GM20000 (cell line): ENCODE measurements around the gene PLAC9.

ENCODE experiments used
- DNase-seq: peaks from one replicate; pipeline ENCODE4 v3.0.0; 2012; ENCODE audit warnings: low spot score
- CTCF ChIP-seq: IDR thresholded peaks from 2 replicates; pipeline ENCODE4 v1.5.1; 2012; ENCODE audit warnings: mild to moderate bottlenecking, control low read depth; ENCODE audit errors: extremely low read depth, missing control alignments

PLAC9 gene

DNA sequence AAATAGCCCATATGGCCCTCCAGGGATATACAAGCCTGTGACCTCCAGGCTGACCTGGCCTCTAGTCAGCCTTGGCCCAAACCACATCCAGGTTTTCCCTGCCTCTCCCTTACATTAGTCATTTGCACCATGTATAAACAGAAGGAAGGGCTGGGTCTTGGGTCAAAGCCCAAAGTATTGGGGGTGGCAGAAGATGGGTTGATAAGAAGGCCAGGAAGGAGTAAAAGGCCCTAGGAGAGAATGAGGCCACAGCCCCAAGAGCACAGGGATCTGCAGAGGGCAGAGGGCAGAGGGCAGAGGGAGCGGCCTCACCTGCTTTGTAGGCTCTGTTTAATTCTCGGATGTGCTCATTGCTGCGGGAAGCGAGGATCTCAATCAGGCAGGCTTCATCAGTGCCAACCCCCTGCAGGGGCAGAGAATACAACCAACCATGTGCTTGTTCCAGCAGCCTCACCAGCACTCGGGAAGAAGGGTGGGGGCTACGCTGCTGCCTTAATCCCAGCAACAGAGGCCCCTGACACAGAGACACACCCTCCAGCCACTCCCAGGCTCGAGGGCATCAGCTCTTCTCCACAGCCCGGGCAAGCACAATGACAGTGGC, 31.3 kb downstream of the PLAC9 start:
- no peak for TF ChIP-seq CTCF
- DNase-seq = no peak

DNA sequence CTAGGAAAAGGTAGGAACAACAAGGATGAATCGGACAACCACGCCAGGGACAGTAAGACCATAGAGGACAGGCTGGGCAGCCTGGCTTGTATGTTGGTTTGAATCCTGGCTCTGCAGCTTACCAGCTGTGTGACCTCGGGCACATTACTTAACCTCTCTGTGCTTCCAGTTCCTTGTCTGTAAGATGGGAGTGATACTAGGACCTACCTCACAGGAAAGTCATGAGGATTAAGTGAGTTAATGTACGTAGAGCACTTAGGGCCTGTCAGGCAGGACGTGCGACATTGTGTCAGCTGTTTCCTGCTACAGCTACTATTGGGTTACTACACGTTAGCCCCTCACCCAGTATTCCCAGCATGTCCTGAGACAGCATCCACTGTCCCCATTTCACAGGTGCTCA, 32.1 kb downstream of the PLAC9 start:
- DNase-seq = no peak
- TF ChIP-seq CTCF = no peak

DNA sequence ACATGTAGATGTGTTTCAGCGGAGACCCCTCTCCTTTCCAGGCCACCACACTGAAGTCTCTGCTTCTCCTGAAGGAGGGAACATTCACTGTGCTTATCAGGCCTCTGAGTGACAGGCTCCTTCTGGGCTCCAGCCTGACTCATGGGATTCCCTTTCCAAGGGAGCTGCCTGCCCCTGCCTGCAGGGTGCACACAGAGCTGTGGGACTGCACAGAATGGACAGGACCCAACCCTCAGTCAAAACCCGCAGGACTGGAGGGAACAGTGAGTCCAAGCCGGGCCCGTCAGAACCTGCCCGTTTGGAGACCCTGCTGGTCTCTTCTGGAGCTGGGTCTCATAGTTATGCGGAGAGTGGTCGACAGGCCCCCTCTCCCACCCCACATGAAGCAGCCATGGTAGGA, 32.6 kb downstream of the PLAC9 start:
- no peak for TF ChIP-seq CTCF
- no peak for DNase-seq

DNA sequence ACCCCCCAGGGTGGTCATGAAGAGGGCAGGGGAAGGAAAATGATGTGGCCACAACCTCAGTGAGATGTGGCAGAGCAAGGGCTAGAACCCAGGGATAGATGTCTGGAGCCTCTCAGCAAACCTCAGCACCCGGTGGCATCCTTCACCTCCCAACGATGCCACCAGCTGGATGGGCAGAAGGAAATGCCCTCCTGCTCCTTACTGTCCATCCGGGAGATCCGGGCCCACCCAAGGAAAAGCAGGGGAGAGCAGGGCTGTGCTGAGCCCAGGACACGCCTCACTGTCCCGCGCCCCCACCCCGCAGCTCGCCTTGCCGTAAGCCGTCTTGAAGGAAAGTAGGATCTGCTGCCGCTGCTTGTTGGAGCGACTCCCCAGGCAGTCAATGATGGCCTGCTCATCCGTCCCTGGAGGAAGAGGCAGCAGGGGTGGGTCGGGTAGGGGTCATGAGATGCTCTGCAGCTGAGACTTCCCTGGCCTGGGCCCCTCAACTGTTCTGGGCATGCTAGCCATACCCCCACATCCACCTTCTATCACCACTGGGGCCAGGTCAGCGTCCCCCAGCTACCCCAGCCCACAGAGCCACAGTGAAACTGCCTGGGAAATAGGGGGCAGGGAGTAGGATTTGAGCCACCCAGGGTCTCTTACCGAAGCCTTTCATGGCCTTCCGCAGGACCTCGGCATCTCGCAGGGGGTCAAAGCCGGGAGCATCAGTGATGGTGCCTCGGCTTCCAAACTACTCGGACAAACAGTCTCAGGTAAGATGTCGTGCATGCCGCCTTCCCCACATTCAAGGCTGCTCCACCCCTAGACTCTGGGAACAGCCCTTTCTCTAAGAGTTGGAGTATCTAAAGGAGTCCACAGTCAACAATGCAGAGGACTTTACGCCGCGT, 34.3 kb downstream of the PLAC9 start:
- DNase-seq = no peak
- TF ChIP-seq CTCF = no peak

- no peak for TF ChIP-seq CTCF
- DNase-seq = no peak
These were observed 35.1 kb downstream of the PLAC9 start for GRCh38 chr10:80167471-80168161.

DNA sequence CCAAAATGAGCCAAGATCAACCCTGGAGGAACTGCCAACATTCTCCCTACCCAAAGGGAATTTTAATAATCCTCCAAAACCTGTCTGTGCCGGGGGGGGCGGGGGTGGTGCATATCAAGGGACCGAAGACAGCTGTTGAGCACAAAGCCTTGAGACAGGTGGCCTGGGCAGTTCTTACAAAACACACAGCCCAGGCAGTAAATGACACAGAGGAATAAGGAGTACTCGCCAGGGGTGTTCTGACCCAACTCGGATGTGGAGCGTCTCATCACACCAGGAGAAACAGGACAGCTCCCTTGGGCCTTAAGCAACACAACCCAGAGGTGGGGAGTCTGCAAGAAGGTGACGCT, 35.6 kb downstream of the PLAC9 start:
- DNase-seq = no peak
- no peak for TF ChIP-seq CTCF
